HepG2 (cell line): ENCODE measurements around the gene DPF1. TPM values are rescaled to one million over a fixed set of nuclear protein-coding genes. Genes with fewer than 3 reads are reported as not detected.

Experiments
- CBFB ChIP-seq: sonication (generic); formaldehyde crosslinking; IDR thresholded peaks from 2 replicates; pipeline ENCODE4 v1.4.0; 2020; ENCODE audit warnings: missing genetic modification reagents
- CTCF ChIP-seq: sonication (generic); formaldehyde crosslinking; IDR thresholded peaks from 2 replicates; pipeline ENCODE4 v1.5.0; 2020; ENCODE audit warnings: mild to moderate bottlenecking, missing genetic modification reagents, moderate library complexity
- FOSL1 ChIP-seq: sonication (generic); formaldehyde crosslinking; IDR thresholded peaks from 2 replicates; pipeline ENCODE4 v1.9.0; 2021; ENCODE audit warnings: missing genetic modification reagents, borderline replicate concordance
- GMEB2 ChIP-seq: IDR thresholded peaks from 2 replicates; pipeline ENCODE4 v1.6.1; 2016; ENCODE audit warnings: missing biosample characterization, missing genetic modification reagents, low read depth
- HHEX ChIP-seq: IDR thresholded peaks from 2 replicates; pipeline ENCODE4 v1.6.1; 2016; ENCODE audit warnings: control low read depth
- MAF1 ChIP-seq: sonication (generic); formaldehyde crosslinking; IDR thresholded peaks from 2 replicates; pipeline ENCODE4 v1.5.0; 2020; ENCODE audit warnings: missing genetic modification reagents, borderline replicate concordance
- MAZ ChIP-seq, 2 experiments: sonication (generic) in 1 of 2; formaldehyde crosslinking in 1 of 2; IDR thresholded peaks; 2 replicates each; pipeline versions ENCODE4 v1.5.0 to v1.6.1; 2012 to 2020; ENCODE audit warnings: low read depth in 2 of 2, mild to moderate bottlenecking in 2 of 2, borderline replicate concordance in 1 of 2, improper control_type of control experiment in 1 of 2, low read length in 1 of 2, missing genetic modification reagents in 1 of 2, moderate library complexity in 1 of 2
- NFYB ChIP-seq: sonication (generic); formaldehyde crosslinking; IDR thresholded peaks from 2 replicates; pipeline ENCODE4 v1.4.0; 2020; ENCODE audit warnings: missing genetic modification reagents
- POGZ ChIP-seq: sonication (generic); formaldehyde crosslinking; IDR thresholded peaks from 2 replicates; pipeline ENCODE4 v1.4.0; 2020; ENCODE audit warnings: mild to moderate bottlenecking, missing genetic modification reagents
- SAP130 ChIP-seq: IDR thresholded peaks from 2 replicates; pipeline ENCODE4 v1.6.1; 2016; ENCODE audit warnings: low read depth
- SP1 ChIP-seq, 2 experiments: fragments of 450-650 bp in 1 of 2; sonication (generic) in 1 of 2; formaldehyde crosslinking in 1 of 2; IDR thresholded peaks; 2 replicates each; pipeline versions ENCODE4 v1.4.0 to v1.6.1; 2016 to 2020; ENCODE audit warnings: missing genetic modification reagents in 1 of 2
- SP4 ChIP-seq: sonication (generic); formaldehyde crosslinking; IDR thresholded peaks from 2 replicates; pipeline ENCODE4 v1.8.1; 2023; ENCODE audit warnings: mild to moderate bottlenecking, missing genetic modification reagents
- STAT5B ChIP-seq: sonication (generic); formaldehyde crosslinking; IDR thresholded peaks from 2 replicates; pipeline ENCODE4 v1.4.0; 2020; ENCODE audit warnings: missing genetic modification reagents
- YEATS2 ChIP-seq: sonication (generic); formaldehyde crosslinking; IDR thresholded peaks from 2 replicates; pipeline ENCODE4 v1.4.0; 2020; ENCODE audit warnings: missing genetic modification reagents, borderline replicate concordance
- ZBTB26 ChIP-seq: IDR thresholded peaks from 2 replicates; pipeline ENCODE4 v1.6.1; 2016; ENCODE audit warnings: missing compliant biosample characterization, missing genetic modification reagents, borderline replicate concordance
- ZBTB8A ChIP-seq: sonication (generic); formaldehyde crosslinking; IDR thresholded peaks from 2 replicates; pipeline ENCODE4 v1.4.0; 2020; ENCODE audit warnings: mild to moderate bottlenecking, low read depth, missing genetic modification reagents, borderline replicate concordance
- ZNF230 ChIP-seq: sonication (generic); formaldehyde crosslinking; IDR thresholded peaks from 2 replicates; pipeline ENCODE4 v1.4.0; 2020; ENCODE audit warnings: mild to moderate bottlenecking, missing genetic modification reagents
- ZNF766 ChIP-seq: sonication (generic); formaldehyde crosslinking; IDR thresholded peaks from 2 replicates; pipeline ENCODE4 v1.5.0; 2020; ENCODE audit warnings: missing genetic modification reagents, borderline replicate concordance
- polyA plus RNA-seq, 8 experiments: library from polyadenylated mRNA; depleted of rRNA in 3 of 8; stranded (reverse) in 7 of 8; unstranded in 1 of 8; fragments of >200 nt; fragmentation: Illumina TruSeq in 4 of 8; extraction: Trizol in 4 of 8; gene quantifications; 2 replicates each; pipeline versions ENCODE4 v1.2.1 to v1.2.3, GENCODE V29; 2011 to 2016; ENCODE audit warnings: low read depth in 4 of 8, missing spikeins in 1 of 8, mixed read lengths in 1 of 8; ENCODE audit not compliant: insufficient read depth in 1 of 8
- total RNA-seq, 5 experiments: library from RNA; depleted of rRNA; stranded (reverse); fragments of >200 nt; fragmentation: Illumina TruSeq; extraction: Trizol; gene quantifications; 2 replicates each; pipeline ENCODE4 v1.2.3, GENCODE V29; 2016; ENCODE audit warnings: low read depth in 1 of 5
- TF ChIP-seq, protein P1 (sequence below): sonication (generic); formaldehyde crosslinking; IDR thresholded peaks from 2 replicates; pipeline ENCODE4 v1.4.0; 2020; ENCODE audit warnings: missing genetic modification reagents
- TF ChIP-seq, protein P2 (sequence below): sonication (generic); formaldehyde crosslinking; IDR thresholded peaks from 2 replicates; pipeline ENCODE4 v1.8.1; 2023; ENCODE audit warnings: mild to moderate bottlenecking, inconsistent platforms, moderate library complexity, missing genetic modification reagents, borderline replicate concordance
- TF ChIP-seq, protein P3 (sequence below): sonication (generic); formaldehyde crosslinking; IDR thresholded peaks from 2 replicates; pipeline ENCODE4 v1.4.0; 2020; ENCODE audit warnings: missing genetic modification reagents

The DPF1 gene
- total and polyA plus RNA-seq, 2 of the 13 experiments (the other 11 are each of a cell fraction or from before 2014, with no cell fraction given): 1.0 to 3.2 TPM

- TF ChIP-seq SAP130 (peak; percentile 45), ZBTB26 (CRISPR knock-in tag) (no peak), YEATS2 (CRISPR knock-in tag) (no peak), CTCF (peak; percentile 23; the same call in 1 of the 2 replicates), FOSL1 (CRISPR knock-in tag) (no peak), CBFB (CRISPR knock-in tag) (no peak), SP4 (CRISPR knock-in tag) (peak; percentile 70), MAF1 (no peak), HHEX (no peak), STAT5B (CRISPR knock-in tag) (no peak), NFYB (CRISPR knock-in tag) (peak; percentile 88), MAZ (IDR thresholded peaks at IDR 0.05; ENCODE audit: borderline replicate concordance, low read depth, low read length) (no peak), MAZ (CRISPR knock-in tag; IDR thresholded peaks at IDR 0.05; ENCODE audit: low read depth) (no peak), POGZ (CRISPR knock-in tag) (no peak), SP1 (IDR thresholded peaks at IDR 0.05) (no peak), SP1 (CRISPR knock-in tag; IDR thresholded peaks at IDR 0.05) (peak; percentile 68), GMEB2 (CRISPR knock-in tag) (no peak), ZNF766 (CRISPR knock-in tag) (no peak), ZNF230 (CRISPR knock-in tag) (no peak), ZBTB8A (CRISPR knock-in tag) (no peak)
- TF ChIP-seq, protein P1, sequence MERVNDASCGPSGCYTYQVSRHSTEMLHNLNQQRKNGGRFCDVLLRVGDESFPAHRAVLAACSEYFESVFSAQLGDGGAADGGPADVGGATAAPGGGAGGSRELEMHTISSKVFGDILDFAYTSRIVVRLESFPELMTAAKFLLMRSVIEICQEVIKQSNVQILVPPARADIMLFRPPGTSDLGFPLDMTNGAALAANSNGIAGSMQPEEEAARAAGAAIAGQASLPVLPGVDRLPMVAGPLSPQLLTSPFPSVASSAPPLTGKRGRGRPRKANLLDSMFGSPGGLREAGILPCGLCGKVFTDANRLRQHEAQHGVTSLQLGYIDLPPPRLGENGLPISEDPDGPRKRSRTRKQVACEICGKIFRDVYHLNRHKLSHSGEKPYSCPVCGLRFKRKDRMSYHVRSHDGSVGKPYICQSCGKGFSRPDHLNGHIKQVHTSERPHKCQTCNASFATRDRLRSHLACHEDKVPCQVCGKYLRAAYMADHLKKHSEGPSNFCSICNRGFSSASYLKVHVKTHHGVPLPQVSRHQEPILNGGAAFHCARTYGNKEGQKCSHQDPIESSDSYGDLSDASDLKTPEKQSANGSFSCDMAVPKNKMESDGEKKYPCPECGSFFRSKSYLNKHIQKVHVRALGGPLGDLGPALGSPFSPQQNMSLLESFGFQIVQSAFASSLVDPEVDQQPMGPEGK (CRISPR knock-in tag): peak; percentile 73
- TF ChIP-seq, protein P2, sequence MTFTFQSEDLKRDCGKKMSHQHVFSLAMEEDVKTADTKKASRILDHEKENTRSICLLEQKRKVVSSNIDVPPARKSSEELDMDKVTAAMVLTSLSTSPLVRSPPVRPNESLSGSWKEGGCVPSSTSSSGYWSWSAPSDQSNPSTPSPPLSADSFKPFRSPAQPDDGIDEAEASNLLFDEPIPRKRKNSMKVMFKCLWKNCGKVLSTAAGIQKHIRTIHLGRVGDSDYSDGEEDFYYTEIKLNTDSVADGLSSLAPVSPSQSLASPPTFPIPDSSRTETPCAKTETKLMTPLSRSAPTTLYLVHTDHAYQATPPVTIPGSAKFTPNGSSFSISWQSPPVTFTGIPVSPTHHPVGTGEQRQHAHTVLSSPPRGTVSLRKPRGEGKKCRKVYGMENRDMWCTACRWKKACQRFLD: no peak
- TF ChIP-seq, protein P3, sequence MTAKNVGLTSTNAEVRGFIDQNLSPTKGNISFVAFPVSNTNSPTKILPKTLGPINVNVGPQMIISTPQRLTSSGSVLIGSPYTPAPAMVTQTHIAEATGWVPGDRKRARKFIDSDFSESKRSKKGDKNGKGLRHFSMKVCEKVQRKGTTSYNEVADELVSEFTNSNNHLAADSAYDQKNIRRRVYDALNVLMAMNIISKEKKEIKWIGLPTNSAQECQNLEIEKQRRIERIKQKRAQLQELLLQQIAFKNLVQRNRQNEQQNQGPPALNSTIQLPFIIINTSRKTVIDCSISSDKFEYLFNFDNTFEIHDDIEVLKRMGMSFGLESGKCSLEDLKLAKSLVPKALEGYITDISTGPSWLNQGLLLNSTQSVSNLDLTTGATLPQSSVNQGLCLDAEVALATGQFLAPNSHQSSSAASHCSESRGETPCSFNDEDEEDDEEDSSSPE (CRISPR knock-in tag): 0 out of 2 replicates have a peak, but pooled peaks have one; percentile 18
Measured at GRCh38 chr19:38229585-38230073, 5.6 kb upstream of the DPF1 start (continued).
